Activated T-helper 17 cell treated with anti-CD3 and anti-CD28 coated beads, Interleukin-2, amount 50 U/mL, for 72 hours (primary cell): Measurements from ENCODE around the gene KCNAB2. TPM values are rescaled to one million over a fixed set of nuclear protein-coding genes. Genes with fewer than 3 reads are reported as not detected.
A peak's percentile ranks its signal among the peaks of the same experiment; 100 is the strongest.

ENCODE experiments used
- ATAC-seq: fragments of 150-1000 bp; cut with Tn5 transposase; replicated peaks from 2 replicates; pipeline ENCODE4 v1.10.0; 2021; ENCODE audit warnings: mild to moderate bottlenecking, moderate library complexity
- H3K27ac Mint-ChIP-seq: one replicate; pipeline ENCODE4 v1.8.0; 2022; ENCODE audit warnings: mixed read lengths
- H3K27me3 Mint-ChIP-seq: one replicate; pipeline ENCODE4 v1.8.0; 2022; ENCODE audit warnings: mixed read lengths
- H3K36me3 Mint-ChIP-seq: one replicate; pipeline ENCODE4 v1.8.0; 2022; ENCODE audit warnings: low read depth, mild to moderate bottlenecking, mixed read lengths
- H3K4me1 Mint-ChIP-seq: one replicate; pipeline ENCODE4 v1.8.0; 2022; ENCODE audit warnings: mixed read lengths
- H3K4me3 Mint-ChIP-seq: one replicate; pipeline ENCODE4 v1.8.0; 2022; ENCODE audit warnings: mild to moderate bottlenecking, mixed read lengths
- H3K9me3 Mint-ChIP-seq: one replicate; pipeline ENCODE4 v1.8.0; 2022; ENCODE audit warnings: mixed read lengths
- total RNA-seq, 2 donors: library from RNA; stranded (reverse); gene quantifications; one replicate each; pipeline ENCODE4 v1.2.3, GENCODE V29; 2022

Gene KCNAB2
- total RNA-seq: 100 to 1,000 TPM; 407 to 432 TPM

DNA sequence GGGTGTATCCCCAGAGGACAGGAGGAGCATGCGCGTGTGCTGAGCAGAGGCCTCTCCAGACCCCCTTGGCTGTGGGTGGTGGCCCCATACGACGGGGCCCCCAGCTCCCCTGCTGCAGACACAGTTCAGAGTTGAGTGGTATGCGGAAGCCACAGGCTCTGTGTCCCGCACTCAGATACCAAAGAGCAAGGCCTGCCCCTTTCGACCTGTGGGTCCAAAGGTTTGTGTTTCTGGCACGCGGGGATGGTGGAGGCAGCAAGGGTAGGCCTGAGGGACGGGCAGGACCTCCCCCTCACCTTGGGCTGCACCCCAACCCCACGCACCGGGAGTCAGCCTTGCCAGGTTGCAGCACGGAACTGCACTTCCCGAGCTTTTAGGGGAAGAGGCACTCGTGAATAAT is at the start of gene KCNAB2:
Gene KCNAB2 (plus strand): TSS at position 328 of the 400 bp plus-strand sequence. CDS start 5,649 bp downstream, outside the sequence.
- no peaks in the 10 kb centered on the region for H3K27me3 Mint-ChIP-seq
- no peak within 1 kb of the TSS for H3K4me3 Mint-ChIP-seq
- H3K36me3 Mint-ChIP-seq: peaks cover 94% of the 10 kb centered on the region
- peaks cover 18% of the 10 kb centered on the region for H3K4me1 Mint-ChIP-seq
- no peak for ATAC-seq
- peak within 1 kb of the TSS; percentile 78 for H3K27ac Mint-ChIP-seq
- no peaks in the 10 kb centered on the region for H3K9me3 Mint-ChIP-seq

DNA sequence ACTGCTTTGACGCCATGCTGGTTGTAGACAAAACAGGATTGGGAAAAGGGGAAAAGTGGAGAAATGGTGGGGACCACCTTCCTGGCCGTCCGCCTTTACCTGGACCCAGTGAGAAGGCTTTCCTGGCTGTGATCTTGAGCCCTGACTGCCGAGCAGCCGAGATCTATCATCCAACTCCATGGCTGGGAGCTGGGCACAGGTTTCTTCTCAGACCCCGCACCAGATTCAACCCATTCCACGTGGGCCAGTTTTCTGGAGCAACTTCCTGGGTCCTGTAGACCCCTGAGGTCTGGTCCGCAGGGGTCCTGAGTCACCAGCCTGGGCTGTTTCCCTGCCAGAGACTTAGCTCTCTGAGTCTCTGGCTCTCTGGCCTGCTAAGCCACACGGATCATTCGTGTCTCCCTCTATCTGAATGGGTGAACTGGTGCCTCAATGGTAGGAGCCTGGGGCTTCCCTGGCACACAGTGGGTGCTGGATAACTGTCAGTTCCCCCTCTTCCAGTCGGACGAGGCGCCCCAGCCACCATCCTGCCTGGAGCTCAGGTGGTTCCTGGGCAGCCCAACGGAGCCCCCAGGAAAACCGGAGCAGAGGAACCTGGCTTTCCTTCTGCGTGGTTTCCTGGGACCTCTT is 48.9 kb upstream of the KCNAB2 start:
- no peak for ATAC-seq
- Mint-ChIP-seq H3K9me3 (no peaks in the 10 kb centered on the region), H3K4me1 (peaks cover 17% of the 10 kb centered on the region), H3K4me3 (no peak overlapping the region), H3K36me3 (peaks cover 41% of the 10 kb centered on the region), H3K27me3 (no peaks in the 10 kb centered on the region), H3K27ac (no peak overlapping the region)

DNA sequence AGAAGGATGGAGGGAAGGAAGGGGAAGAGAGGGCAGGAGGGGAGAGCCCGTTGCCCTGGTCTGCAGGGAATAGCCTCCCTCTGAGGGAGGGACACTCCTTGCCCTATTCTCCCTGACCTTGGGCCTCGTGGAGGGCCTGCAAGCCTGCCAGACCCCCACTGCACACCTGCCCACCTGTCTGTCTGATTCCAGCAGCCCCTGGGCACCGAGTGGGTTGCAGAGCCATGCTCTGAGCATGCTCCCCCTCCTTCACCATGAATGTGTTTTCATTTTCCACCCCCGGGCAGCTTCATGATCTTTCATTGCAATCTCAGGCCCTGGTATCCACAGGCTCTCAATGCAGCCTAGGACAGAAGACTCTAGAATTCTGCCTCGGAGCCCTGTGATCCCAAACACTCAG is 48.4 kb upstream of the KCNAB2 start:
- Mint-ChIP-seq H3K4me3 (no peak overlapping the region), H3K4me1 (peaks cover 17% of the 10 kb centered on the region), H3K27me3 (no peaks in the 10 kb centered on the region), H3K27ac (peak overlapping the region; percentile 71), H3K9me3 (no peaks in the 10 kb centered on the region), H3K36me3 (peaks cover 39% of the 10 kb centered on the region)
- no peak for ATAC-seq

DNA sequence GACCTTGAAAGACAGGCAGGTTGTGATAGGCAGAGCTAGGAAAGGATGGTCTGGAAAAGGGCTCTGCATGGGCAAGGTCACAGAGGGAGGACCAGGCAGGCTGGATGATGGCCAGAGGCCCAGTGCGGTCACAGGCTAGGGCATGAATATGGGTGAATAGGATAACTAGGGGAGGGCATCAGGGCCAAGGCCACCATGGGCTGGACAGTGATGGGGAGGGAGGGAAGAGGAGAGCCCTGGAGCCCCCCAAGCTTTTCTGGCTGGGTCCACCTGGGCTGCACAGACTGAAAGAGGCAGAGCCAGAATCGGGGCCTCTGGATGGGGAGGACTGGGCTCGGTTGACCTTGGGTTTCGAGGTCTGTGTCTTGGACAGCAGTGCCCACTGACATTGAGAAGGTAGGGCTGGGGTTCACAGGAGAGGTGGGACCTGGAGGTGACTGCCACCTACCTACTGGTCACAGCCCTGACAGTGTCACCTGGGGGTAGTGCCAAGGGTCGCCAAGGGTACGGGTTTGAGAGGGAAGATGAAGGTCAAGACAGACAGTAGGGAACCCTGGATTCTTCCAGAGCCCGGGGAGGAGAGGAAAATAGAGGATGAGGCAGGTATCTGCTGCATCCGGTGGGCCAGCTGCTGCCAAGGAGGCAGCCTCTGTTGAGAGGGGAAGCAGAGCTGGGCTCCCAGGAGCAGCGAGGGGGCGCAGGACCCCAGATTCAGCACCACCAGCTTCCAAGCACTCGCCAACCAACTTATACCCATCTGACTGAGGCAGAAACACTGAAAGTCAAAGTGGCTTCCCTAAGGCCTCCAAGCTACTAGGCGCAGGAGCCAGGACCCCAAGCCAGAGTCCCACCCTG is 47.4 kb upstream of the KCNAB2 start:
- H3K4me3 Mint-ChIP-seq: no peak overlapping the region
- no peak for ATAC-seq
- H3K4me1 Mint-ChIP-seq: peaks cover 17% of the 10 kb centered on the region
- no peaks in the 10 kb centered on the region for H3K9me3 Mint-ChIP-seq
- H3K27ac Mint-ChIP-seq: peak overlapping the region; percentile 71
- no peaks in the 10 kb centered on the region for H3K27me3 Mint-ChIP-seq
- H3K36me3 Mint-ChIP-seq: peaks cover 31% of the 10 kb centered on the region

DNA sequence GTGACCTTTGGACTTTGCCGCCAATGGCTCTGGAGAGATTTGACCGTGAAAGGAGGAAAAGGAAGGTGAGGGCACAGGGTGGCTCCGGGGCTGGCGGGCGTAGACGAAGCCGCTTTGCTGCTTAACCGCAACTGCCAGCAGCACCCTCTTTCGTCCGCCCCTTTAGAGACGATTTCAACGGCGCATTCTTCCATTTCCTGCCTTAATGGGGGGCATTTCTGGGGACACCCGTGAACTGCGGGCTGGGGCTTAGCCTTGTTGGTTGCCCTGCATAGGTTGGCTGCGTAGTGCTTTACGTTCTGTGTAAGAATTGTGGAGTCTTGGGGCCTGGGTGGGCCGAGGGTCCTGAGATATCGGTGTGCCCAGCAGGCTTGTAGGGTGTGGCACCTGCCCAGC is 46.8 kb upstream of the KCNAB2 start:
- H3K4me3 Mint-ChIP-seq: no peak overlapping the region
- ATAC-seq: no peak
- H3K27ac Mint-ChIP-seq: no peak overlapping the region
- H3K36me3 Mint-ChIP-seq: peaks cover 30% of the 10 kb centered on the region
- H3K27me3 Mint-ChIP-seq: no peaks in the 10 kb centered on the region
- H3K4me1 Mint-ChIP-seq: peaks cover 17% of the 10 kb centered on the region
- no peaks in the 10 kb centered on the region for H3K9me3 Mint-ChIP-seq

DNA sequence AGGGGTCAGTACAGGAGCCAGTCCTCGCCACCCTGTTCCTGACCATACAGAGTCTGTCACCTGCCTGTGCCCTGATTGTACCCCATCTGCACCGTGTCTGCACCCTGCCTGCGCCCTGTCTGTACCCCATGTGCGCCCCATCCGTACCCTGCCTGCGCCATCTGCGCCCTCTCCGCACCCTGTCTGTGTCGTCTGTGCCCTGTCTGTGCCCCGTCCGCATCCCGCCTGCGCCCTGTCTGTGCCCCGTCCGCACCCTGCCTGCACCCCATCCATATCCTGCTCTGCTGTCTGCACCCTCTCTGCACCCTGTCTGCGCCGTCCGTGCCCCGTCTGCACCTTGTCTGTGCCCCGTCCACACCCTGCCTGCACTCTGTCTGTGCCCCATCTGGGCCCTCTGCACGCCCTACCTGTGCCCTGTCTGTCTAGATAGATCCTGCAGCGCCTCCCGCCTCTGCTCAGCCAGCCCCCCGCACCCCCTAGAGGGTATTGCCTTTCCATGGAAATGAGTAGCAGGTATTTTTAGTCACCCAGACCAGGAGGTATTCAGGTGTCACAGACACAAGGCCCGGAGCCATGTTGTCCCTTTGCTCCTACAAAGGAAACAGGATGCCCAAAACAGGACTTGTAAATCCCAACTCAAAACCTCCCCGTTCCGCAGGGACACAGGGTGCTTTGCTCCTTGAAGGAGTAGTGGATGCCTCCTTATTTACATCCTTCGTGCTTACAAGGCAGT is 45.8 kb upstream of the KCNAB2 start:
- no peak for ATAC-seq
- Mint-ChIP-seq H3K27ac (no peak overlapping the region), H3K36me3 (peaks cover 20% of the 10 kb centered on the region), H3K4me3 (no peak overlapping the region), H3K4me1 (peaks cover 10% of the 10 kb centered on the region), H3K9me3 (no peaks in the 10 kb centered on the region), H3K27me3 (no peaks in the 10 kb centered on the region)

DNA sequence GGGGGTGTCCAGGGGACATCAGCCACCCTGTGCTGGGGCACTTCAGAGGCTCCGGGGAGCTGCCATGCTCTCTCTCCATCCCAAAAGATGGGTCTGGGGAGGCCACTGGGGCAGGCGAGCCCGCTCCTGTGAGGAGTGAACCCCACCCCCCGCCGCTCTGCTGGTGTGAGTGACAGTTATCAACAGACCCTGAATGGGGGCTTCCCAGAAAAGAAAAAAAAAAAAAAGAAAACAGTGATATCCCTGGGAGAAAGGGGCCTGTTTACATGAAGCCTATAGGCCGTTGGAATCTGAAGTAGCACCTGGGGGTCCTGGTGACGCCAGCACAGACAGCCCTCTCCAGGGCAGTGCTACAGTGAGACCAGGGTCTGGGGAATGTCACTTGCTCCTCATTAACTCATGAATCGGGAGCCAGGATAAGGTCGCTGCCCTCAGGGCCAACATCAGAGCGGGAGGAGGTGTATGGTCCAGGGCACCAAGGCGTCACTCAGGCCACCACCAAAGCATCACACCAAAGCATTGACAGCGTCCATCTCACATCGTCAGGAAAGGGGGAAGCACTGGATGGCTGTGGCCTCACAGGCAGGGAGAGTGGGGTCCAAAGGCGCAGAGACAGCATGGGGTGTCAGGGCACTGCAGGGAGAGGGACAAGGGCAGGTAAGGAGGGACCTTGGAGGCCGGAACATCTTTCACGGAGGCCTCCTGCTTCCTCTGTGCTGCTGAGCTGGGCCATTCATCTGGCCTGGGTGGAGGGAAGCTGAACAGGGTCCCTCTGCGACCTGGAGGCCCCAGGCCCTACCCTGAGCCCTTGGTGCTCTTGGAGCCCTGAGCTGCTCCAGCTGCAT is 45.0 kb upstream of the KCNAB2 start:
- Mint-ChIP-seq H3K4me1 (peaks cover 10% of the 10 kb centered on the region), H3K36me3 (peaks cover 20% of the 10 kb centered on the region), H3K9me3 (no peaks in the 10 kb centered on the region), H3K27ac (peak overlapping the region; percentile 78), H3K4me3 (no peak overlapping the region), H3K27me3 (no peaks in the 10 kb centered on the region)
- ATAC-seq: no peak

DNA sequence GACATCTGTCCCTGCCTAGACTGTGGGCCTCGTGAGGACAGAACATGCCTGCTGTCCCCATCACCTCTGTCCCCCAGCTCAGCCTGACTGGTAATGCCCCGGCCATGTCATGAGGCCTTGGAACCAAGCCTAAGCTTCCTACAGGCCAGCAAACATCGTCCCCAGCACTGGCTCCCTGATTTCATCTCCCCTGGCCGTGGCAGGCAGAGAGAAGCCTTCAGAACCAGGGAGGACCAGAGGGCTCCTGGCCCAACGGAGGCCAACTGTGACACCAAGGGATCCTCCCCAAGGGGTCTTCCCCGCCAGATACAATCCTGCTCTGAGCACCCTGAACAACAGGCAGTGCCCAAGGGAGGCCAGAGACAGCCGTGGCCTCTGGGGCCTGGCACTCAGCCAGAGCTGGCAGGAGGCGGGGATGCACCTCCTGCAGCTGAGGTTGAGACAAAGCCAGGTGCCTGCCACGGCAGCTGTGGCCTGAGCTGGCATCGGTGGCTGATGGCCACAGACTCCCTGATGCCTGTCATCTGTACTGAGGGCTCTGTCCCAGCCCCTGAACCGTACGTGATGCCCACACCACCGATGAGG is 43.6 kb upstream of the KCNAB2 start:
- Mint-ChIP-seq H3K27ac (no peak overlapping the region), H3K36me3 (peaks cover 20% of the 10 kb centered on the region), H3K4me1 (peaks cover 10% of the 10 kb centered on the region)

DNA sequence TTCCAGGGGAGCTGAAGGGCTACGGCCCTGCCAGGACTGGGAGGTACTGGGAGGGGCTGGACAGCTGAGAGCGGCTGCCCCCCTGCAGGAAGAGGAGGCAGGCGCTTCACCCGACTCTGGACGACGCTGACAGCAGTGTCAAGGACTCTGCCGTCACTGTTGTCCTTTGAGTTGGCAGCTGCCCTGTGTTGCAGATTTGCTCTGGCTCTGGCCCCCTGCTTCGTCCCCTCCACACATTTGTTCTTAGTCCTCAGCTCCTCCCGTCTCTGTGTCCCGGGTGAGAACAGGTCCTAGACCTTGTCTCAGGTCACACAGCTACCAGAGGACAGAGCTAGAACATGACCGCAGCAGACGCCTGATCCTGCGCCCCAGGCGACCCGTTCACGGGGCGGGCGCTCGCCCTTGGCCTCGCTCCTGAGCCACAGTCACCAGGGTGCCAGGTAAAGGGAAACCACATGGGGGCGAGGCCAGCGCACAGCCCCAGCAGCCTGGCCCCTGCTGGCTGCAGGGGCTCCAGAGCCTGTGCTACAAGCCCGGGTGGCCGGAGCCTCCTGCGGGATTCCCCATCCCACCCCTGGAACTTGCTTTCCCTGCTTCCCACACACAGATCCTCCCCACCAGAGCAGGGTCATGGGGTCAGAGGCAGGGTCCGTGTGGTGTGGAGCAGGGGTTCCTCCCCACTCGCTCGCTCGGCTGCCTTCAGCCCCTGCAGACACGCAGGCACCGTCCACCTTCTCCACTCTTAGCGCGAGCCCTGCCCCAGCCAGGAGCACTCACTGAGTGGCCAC is 42.8 kb upstream of the KCNAB2 start:
- Mint-ChIP-seq H3K36me3 (peaks cover 14% of the 10 kb centered on the region), H3K4me1 (peaks cover 5% of the 10 kb centered on the region), H3K27ac (no peak overlapping the region), H3K27me3 (no peaks in the 10 kb centered on the region), H3K4me3 (no peak overlapping the region), H3K9me3 (no peaks in the 10 kb centered on the region)
- no peak for ATAC-seq

More for the DNA sequence above, 43.6 kb upstream of the KCNAB2 start:
- Mint-ChIP-seq H3K4me3 (no peak overlapping the region), H3K9me3 (no peaks in the 10 kb centered on the region), H3K27me3 (no peaks in the 10 kb centered on the region)
- ATAC-seq: peak; percentile 37

DNA sequence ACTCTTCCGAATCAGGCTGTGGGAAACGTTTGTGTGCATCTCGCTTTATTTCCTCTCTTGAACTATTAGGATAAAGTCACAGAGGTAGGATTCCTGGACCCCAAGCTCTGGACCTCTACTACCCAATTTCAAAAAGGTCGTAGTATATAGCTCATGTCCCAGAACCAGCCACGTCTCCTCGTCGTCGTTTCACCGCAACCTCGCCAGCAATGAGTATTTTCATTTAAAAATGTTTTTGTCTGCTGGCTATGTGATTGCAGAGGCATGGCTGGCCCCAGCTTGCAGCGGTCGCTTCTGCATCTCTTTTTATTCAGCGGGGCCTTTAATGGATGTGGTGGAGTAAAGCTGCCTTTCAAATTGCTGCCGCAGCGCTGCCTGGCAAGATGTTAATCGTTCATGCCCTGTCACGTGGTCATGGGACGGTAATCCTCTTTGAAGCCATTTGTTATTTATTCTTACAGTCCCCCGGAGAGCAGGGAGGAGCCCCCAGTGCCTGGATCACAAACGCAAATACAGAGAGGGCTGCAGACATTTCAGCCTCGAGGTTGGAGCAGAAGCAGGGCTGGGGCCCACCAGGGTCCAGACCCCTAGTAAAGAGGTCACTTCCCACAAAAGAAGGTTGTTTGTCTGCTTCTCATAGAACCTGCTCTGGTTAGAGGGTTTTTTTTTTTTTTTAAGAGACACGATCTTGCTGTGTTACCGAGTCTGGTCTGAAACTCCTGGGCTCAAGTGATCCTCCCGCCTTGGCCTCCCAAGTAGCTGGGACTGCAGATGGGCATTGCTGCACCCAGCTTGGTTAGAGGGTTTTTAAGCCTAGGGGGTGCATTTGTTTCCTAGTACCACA is 41.9 kb upstream of the KCNAB2 start:
- no peak overlapping the region for H3K4me3 Mint-ChIP-seq

DNA sequence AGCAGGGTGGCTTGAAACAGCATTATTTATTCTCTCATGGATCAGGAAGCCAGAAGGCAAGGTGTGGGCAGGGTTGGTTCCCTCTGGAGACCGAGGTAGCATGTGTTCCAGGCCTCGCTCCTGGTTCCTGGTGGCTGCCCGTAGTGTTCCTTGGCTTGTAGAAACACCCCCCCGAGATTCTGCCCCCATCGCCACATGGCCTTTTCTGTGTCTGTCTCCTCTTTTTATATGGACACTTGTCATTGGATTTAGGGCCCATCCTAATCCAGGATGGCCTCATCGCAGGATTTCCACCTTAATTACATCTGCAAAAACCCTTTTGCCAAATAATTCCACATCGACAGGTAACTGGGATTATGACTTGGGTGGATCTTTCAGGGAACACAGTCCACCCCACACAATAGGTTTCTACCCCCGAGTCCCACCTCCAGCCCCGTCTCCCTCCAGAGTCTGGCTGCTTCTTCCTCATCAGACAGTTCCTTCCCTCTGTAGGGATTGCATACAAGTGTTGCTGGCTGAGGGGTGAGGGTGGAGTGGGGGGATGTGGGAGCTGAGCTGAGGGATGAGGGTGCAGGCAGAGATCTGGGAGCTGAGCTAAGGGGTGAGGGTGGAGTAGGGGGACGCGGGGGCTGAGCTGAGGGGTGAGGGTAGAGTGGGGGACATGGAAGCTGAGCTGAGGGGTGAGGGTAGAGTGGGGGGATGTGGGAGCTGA is 41.1 kb upstream of the KCNAB2 start:
- Mint-ChIP-seq H3K27me3 (no peaks in the 10 kb centered on the region), H3K9me3 (no peaks in the 10 kb centered on the region), H3K4me3 (no peak overlapping the region), H3K4me1 (peaks cover 4% of the 10 kb centered on the region), H3K36me3 (peaks cover 5% of the 10 kb centered on the region), H3K27ac (no peak overlapping the region)
- ATAC-seq: no peak

More for the DNA sequence above, 41.9 kb upstream of the KCNAB2 start:
- no peak for ATAC-seq
- no peak overlapping the region for H3K27ac Mint-ChIP-seq
- H3K9me3 Mint-ChIP-seq: no peaks in the 10 kb centered on the region
- H3K4me1 Mint-ChIP-seq: peaks cover 4% of the 10 kb centered on the region
- H3K36me3 Mint-ChIP-seq: peaks cover 5% of the 10 kb centered on the region
- H3K27me3 Mint-ChIP-seq: no peaks in the 10 kb centered on the region

DNA sequence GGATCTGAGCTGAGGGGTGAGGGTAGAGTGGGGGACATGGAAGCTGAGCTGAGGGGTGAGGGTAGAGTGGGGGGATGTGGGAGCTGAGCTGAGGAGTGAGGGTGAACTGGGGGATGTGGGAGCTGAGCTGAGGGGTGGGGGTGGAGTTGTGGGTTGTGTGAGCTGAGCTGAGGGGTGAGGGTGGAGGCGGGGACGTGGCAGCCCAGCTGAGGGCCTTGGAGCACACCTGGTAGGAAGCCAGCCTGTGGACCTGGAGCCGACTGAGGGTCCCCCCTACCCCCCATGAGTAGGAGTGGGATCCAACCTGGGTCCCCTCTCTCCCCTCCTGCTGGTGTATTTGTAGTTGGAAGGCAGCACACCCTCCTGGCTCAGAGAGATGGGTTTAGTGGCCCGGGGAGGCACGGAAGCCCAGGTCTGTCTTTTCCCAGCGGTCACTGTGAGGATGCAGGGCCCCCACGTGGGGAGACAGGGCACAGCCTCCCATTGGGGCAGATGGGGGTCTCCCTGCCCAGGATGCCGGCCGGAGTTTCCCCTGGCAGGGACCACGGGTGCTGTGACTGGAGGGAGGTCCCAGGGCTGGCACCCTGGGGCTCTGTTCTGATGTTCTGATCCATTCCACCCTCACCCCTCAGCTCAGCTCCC is 40.3 kb upstream of the KCNAB2 start:
- ATAC-seq: no peak
- no peaks in the 10 kb centered on the region for H3K9me3 Mint-ChIP-seq
- H3K36me3 Mint-ChIP-seq: peaks cover 5% of the 10 kb centered on the region
- H3K4me1 Mint-ChIP-seq: peaks cover 4% of the 10 kb centered on the region
- H3K27ac Mint-ChIP-seq: no peak overlapping the region
- H3K4me3 Mint-ChIP-seq: no peak overlapping the region
- H3K27me3 Mint-ChIP-seq: no peaks in the 10 kb centered on the region
